Measurements from ENCODE around the gene TBC1D22A.
"Not testable (repeated sequence)": the region's sequence is repeated elsewhere in the genome, so short reads cannot be mapped to it uniquely, and the experiment has no call there.

TBC1D22A gene

GRCh38 chr22:46813816-46814597 lies 51.6 kb downstream of the TBC1D22A start:
- peak; percentile 75 for DNase-seq (ENCODE audit: low read depth)

GRCh38 chr22:46815132-46815531 lies 52.7 kb downstream of the TBC1D22A start:
- no peak for DNase-seq (ENCODE audit: low read depth)

- no peak for DNase-seq (ENCODE audit: low read depth)
Measured at GRCh38 chr22:46815559-46815895, 53.1 kb downstream of the TBC1D22A start.

GRCh38 chr22:46815896-46816731 lies 53.7 kb downstream of the TBC1D22A start:
- peak; percentile 62 for DNase-seq (ENCODE audit: low read depth)

- DNase-seq (ENCODE audit: low read depth), result not testable (repeated sequence)
Measured at GRCh38 chr22:46817390-46817789, 54.9 kb downstream of the TBC1D22A start.

- DNase-seq (ENCODE audit: low read depth), result no peak
Measured at GRCh38 chr22:46823248-46823647, 60.8 kb downstream of the TBC1D22A start.

GRCh38 chr22:46823654-46824053 lies 61.2 kb downstream of the TBC1D22A start:
- no peak for DNase-seq (ENCODE audit: low read depth)

- DNase-seq (ENCODE audit: low read depth), result peak; percentile 8
Measured at GRCh38 chr22:46824344-46824909, 62.0 kb downstream of the TBC1D22A start.

- no peak for DNase-seq (ENCODE audit: low read depth)
Measured at GRCh38 chr22:46824980-46825544, 62.6 kb downstream of the TBC1D22A start.

- DNase-seq (ENCODE audit: low read depth), result no peak
Measured at GRCh38 chr22:46826438-46827135, 64.1 kb downstream of the TBC1D22A start.

- no peak for DNase-seq (ENCODE audit: low read depth)
Measured at GRCh38 chr22:46827136-46827780, 64.8 kb downstream of the TBC1D22A start.

- peak; percentile 9 for DNase-seq (ENCODE audit: low read depth)
Measured at GRCh38 chr22:46827781-46828180, 65.3 kb downstream of the TBC1D22A start.

GRCh38 chr22:46828323-46828900 lies 66.0 kb downstream of the TBC1D22A start:
- no peak for DNase-seq (ENCODE audit: low read depth)

- peak; percentile 95 for DNase-seq (ENCODE audit: low read depth)
Measured at GRCh38 chr22:46829117-46829891, 66.9 kb downstream of the TBC1D22A start.

- peak; percentile 78 for DNase-seq (ENCODE audit: low read depth)
Measured at GRCh38 chr22:46829941-46830715, 67.7 kb downstream of the TBC1D22A start.

GRCh38 chr22:46830841-46831240 lies 68.4 kb downstream of the TBC1D22A start:
- DNase-seq (ENCODE audit: low read depth), result peak; percentile 64

- peak; percentile 34 for DNase-seq (ENCODE audit: low read depth)
Measured at GRCh38 chr22:46833228-46833627, 70.8 kb downstream of the TBC1D22A start.

GRCh38 chr22:46834021-46834737 lies 71.7 kb downstream of the TBC1D22A start:
- DNase-seq (ENCODE audit: low read depth), result no peak

- no peak for DNase-seq (ENCODE audit: low read depth)
Measured at GRCh38 chr22:46835288-46835687, 72.8 kb downstream of the TBC1D22A start.
